GM03348 (cell line): ENCODE data around the gene CEP152.
A peak's percentile ranks its signal among the peaks of the same experiment; 100 is the strongest.

Source experiments
- DNase-seq: peaks from one replicate; pipeline ENCODE4 v3.0.0; 2012; ENCODE audit warnings: low spot score

Gene CEP152

GRCh38 chr15:48765022-48765421 lies 45.8 kb downstream of the CEP152 start:
- no peak for DNase-seq

GRCh38 chr15:48761393-48762158 lies 49.3 kb downstream of the CEP152 start:
- DNase-seq = no peak

GRCh38 chr15:48759921-48760320 lies 50.9 kb downstream of the CEP152 start:
- no peak for DNase-seq

GRCh38 chr15:48757661-48758060 lies 53.2 kb downstream of the CEP152 start:
- no peak for DNase-seq

GRCh38 chr15:48754011-48754410 lies 56.9 kb downstream of the CEP152 start:
- no peak for DNase-seq

- no peak for DNase-seq
These were observed 59.3 kb downstream of the CEP152 start for GRCh38 chr15:48751595-48751994.

- peak; percentile 5 for DNase-seq
These were observed 62.3 kb downstream of the CEP152 start for GRCh38 chr15:48748535-48748934.

- no peak for DNase-seq
These were observed 77.3 kb downstream of the CEP152 start for GRCh38 chr15:48733615-48734014.

- DNase-seq = no peak
These were observed 80.4 kb downstream of the CEP152 start for GRCh38 chr15:48730506-48730905.

GRCh38 chr15:48723969-48724368 lies 86.9 kb downstream of the CEP152 start:
- no peak for DNase-seq

- DNase-seq = peak; percentile 58
These were observed 87.9 kb downstream of the CEP152 start for GRCh38 chr15:48722764-48723661.

- peak; percentile 66 for DNase-seq
These were observed 89.6 kb downstream of the CEP152 start for GRCh38 chr15:48721061-48721810.

- DNase-seq = peak; percentile 39
These were observed 90.2 kb downstream of the CEP152 start for GRCh38 chr15:48720646-48721045.

- DNase-seq = no peak
These were observed 91.2 kb downstream of the CEP152 start for GRCh38 chr15:48719668-48720067.

GRCh38 chr15:48718646-48719045 lies 92.2 kb downstream of the CEP152 start:
- DNase-seq = peak; percentile 44

GRCh38 chr15:48717458-48717857 lies 93.4 kb downstream of the CEP152 start:
- peak; percentile 45 for DNase-seq

GRCh38 chr15:48712546-48712945 lies 98.3 kb downstream of the CEP152 start:
- no peak for DNase-seq

GRCh38 chr15:48710952-48711495 lies 99.8 kb downstream of the CEP152 start:
- no peak for DNase-seq

GRCh38 chr15:48708641-48709040 lies 102.2 kb downstream of the CEP152 start:
- no peak for DNase-seq

- DNase-seq = no peak
These were observed 105.5 kb downstream of the CEP152 start for GRCh38 chr15:48705381-48705780.

- peak; percentile 62 for DNase-seq
These were observed 107.3 kb downstream of the CEP152 start for GRCh38 chr15:48703544-48703943.
